Dedifferentiated amniotic fluid mesenchymal stem cell (primary cell): ENCODE data around the gene DACT3.

ENCODE experiments used
- DNase-seq: peaks from one replicate; pipeline ENCODE4 v3.0.0-alpha.2; 2016; ENCODE audit errors: extremely low spot score

The DACT3 gene

GRCh38 chr19:46611776-46612175 lies 49.2 kb downstream of the DACT3 start:
- DNase-seq: no peak

GRCh38 chr19:46610851-46611770 lies 49.9 kb downstream of the DACT3 start:
- no peak for DNase-seq

- no peak for DNase-seq
Measured at GRCh38 chr19:46610413-46610775, 50.6 kb downstream of the DACT3 start.

GRCh38 chr19:46609511-46610412 lies 51.2 kb downstream of the DACT3 start:
- DNase-seq: no peak

- no peak for DNase-seq
Measured at GRCh38 chr19:46608581-46609345, 52.2 kb downstream of the DACT3 start.

- no peak for DNase-seq
Measured at GRCh38 chr19:46608178-46608577, 52.8 kb downstream of the DACT3 start.

- no peak for DNase-seq
Measured at GRCh38 chr19:46607448-46607841, 53.5 kb downstream of the DACT3 start.

- DNase-seq: no peak
Measured at GRCh38 chr19:46606681-46607447, 54.1 kb downstream of the DACT3 start.

GRCh38 chr19:46606019-46606418 lies 55.0 kb downstream of the DACT3 start:
- no peak for DNase-seq

- no peak for DNase-seq
Measured at GRCh38 chr19:46605356-46605821, 55.6 kb downstream of the DACT3 start.

- DNase-seq: no peak
Measured at GRCh38 chr19:46604781-46605355, 56.1 kb downstream of the DACT3 start.

GRCh38 chr19:46603752-46604231 lies 57.2 kb downstream of the DACT3 start:
- DNase-seq: no peak

- DNase-seq: no peak
Measured at GRCh38 chr19:46603195-46603637, 57.8 kb downstream of the DACT3 start.

GRCh38 chr19:46602392-46603194 lies 58.4 kb downstream of the DACT3 start:
- DNase-seq: no peak

GRCh38 chr19:46601318-46602224 lies 59.4 kb downstream of the DACT3 start, which contains the start of gene CALM3:
Gene CALM3 (plus strand): TSS chr19:46601330. CDS start chr19:46601435, 105 bp downstream.
- DNase-seq: no peak

- DNase-seq: peak; percentile 97
Measured at GRCh38 chr19:46600384-46601317, 60.3 kb downstream of the DACT3 start.

- DNase-seq: no peak
Measured at GRCh38 chr19:46599716-46600373, 61.1 kb downstream of the DACT3 start.
